ENCODE data around the gene ARHGEF19.

The ARHGEF19 gene

DNA sequence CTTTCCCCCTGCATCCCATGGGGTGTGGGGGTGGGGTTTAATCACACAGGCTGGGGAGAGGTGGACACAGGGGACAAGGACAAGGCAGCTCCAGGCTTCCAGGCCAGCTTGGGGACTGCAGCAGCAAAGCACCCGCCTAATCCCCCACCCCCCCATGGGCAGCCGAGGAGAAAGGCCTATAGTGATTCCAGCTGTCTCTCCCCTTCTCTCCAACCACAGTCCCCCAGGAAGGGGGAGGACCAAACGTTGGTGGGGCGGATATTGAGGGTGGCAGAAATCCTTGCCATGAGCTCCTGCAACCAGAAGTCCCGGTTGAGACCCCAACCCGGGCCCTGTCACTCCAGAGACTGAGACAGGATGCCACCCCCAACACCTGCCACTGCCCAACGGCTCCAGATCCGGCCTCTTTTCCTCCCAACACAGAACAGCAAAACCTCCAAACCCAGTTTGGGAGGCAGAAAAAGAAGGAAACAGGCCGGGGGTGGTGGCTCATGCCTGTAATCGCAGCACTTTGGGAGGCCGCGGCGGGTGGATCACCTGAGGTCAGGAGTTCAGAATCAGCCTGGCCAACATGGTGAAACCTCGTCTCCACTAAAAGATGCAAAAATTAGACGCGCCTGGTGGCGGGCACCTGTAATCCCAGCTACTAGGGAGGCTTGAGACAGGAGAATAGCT, 58.3 kb downstream of the ARHGEF19 start:
- Histone ChIP-seq H3K27ac (ENCODE audit: low read length) (no peak overlapping the region), H3K4me1 (ENCODE audit: control insufficient read depth, low read depth, low read length) (peaks cover 34% of the 10 kb centered on the region), H3K27me3 (ENCODE audit: control insufficient read depth, insufficient read depth, low read length) (peaks cover 13% of the 10 kb centered on the region), H3K36me3 (ENCODE audit: control insufficient read depth, low read depth, low read length) (peaks cover 12% of the 10 kb centered on the region), H3K9ac (ENCODE audit: low read length) (peak overlapping the region; percentile 71), H3K4me3 (ENCODE audit: low read length) (peak overlapping the region; percentile 82), H3K9me3 (ENCODE audit: control insufficient read depth, low read depth, low read length) (no peaks in the 10 kb centered on the region)

DNA sequence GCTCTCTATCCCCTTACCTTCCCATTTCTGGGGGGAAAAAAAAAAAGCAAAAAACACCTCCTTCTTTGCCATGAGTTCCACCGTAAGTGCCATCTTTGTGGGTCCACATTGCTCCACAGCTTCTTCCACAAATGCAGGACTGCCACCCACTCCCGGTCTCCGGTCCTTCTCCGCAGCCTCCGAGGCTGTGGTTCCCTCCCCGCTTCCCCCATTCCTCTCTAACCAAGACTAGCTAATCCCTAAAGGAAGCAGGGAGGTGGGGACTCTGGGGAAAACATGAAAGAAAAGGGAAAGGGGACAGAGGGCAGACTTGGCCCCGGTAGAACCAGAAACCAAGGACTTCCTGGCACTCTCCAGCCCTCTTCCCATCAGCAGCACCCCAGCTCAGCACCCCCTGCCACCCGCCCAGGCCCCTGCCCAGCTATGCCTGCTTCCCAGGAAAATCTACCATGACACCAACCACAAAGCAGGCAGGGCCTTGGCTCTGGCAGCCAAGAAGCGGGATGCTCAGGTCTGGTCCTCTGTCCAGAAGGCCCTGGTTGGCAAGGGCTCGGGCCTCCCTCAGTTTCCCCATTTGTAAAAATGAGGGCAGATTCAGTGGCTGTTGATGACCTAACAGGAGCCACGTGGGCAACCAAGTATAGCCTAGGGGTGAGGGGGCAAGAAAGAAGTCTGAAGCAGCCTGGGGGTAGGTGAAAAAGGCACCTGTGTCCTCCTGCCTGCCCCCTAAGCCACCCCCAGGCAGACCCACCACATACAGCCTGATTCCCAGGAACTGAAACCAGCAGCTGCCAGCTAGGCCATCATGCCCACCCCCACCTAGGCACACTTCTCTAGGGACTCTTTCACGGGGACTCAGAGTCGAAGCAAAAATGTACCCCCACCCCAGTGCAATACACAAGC, 59.1 kb downstream of the ARHGEF19 start:
- peaks cover 13% of the 10 kb centered on the region for H3K27me3 ChIP-seq (ENCODE audit: control insufficient read depth, insufficient read depth, low read length)
- peaks cover 20% of the 10 kb centered on the region for H3K36me3 ChIP-seq (ENCODE audit: control insufficient read depth, low read depth, low read length)
- H3K4me1 ChIP-seq (ENCODE audit: control insufficient read depth, low read depth, low read length), result peaks cover 34% of the 10 kb centered on the region
- H3K4me3 ChIP-seq (ENCODE audit: low read length), result peak overlapping the region; percentile 82
- no peak overlapping the region for H3K27ac ChIP-seq (ENCODE audit: low read length)
- no peaks in the 10 kb centered on the region for H3K9me3 ChIP-seq (ENCODE audit: control insufficient read depth, low read depth, low read length)
- H3K9ac ChIP-seq (ENCODE audit: low read length), result peak overlapping the region; percentile 8

DNA sequence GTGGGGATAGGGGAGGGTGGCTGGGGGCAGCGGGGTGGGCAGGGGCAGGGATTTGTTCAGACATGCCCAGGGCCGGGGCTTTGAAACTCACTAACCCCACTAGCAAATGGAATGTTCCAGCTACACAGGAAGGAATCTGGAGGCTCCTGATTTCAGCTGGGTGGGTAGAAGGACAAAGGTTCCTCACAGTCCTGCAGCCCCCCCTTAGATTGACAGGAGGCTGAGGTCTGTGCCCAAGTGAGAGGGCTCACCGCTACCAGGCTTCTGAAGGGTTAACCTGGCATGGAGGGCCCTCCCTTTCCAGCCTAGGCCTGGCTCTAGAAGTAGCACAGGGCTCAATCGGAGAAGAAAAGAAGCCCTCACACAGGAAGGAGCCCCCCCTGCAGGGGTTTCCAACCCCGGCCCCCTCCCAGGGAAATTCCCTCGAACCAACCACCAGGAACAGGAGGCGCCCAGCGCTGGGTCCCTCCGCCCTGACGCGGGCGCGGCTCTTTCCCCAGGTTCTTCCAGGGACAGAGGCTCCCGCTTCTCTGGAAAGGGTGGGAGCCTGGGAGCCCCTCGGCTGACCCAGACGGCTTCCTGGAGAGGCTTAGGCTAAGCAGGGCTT, 59.9 kb downstream of the ARHGEF19 start:
- Histone ChIP-seq H3K36me3 (ENCODE audit: control insufficient read depth, low read depth, low read length) (peaks cover 27% of the 10 kb centered on the region), H3K27ac (ENCODE audit: low read length) (no peak overlapping the region), H3K4me3 (ENCODE audit: low read length) (peak overlapping the region; percentile 82), H3K9ac (ENCODE audit: low read length) (peak overlapping the region; percentile 8), H3K4me1 (ENCODE audit: control insufficient read depth, low read depth, low read length) (peaks cover 34% of the 10 kb centered on the region), H3K27me3 (ENCODE audit: control insufficient read depth, insufficient read depth, low read length) (peaks cover 13% of the 10 kb centered on the region), H3K9me3 (ENCODE audit: control insufficient read depth, low read depth, low read length) (no peaks in the 10 kb centered on the region)

DNA sequence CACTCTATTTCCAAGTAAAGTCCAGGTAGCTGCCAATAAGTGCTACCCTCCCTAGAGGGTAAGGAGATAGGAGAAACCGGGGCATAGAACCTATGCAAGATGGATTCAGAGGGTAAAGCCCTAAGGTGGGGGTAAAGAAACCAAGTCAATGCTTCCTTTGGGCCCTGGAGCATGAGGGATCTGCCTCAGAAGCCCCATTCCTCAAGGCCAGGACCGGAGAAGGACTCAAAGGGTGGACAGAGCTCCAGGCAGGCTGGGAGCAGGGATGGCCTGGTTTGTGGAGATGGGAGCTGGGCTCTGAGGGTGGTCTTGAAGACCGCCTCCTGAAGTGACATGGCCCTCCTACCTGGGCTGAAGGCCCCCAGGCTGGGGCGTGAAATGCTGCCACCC, 60.5 kb downstream of the ARHGEF19 start:
- H3K27ac ChIP-seq (ENCODE audit: low read length), result no peak overlapping the region
- H3K9me3 ChIP-seq (ENCODE audit: control insufficient read depth, low read depth, low read length), result no peaks in the 10 kb centered on the region
- H3K36me3 ChIP-seq (ENCODE audit: control insufficient read depth, low read depth, low read length), result peaks cover 33% of the 10 kb centered on the region
- no peak overlapping the region for H3K9ac ChIP-seq (ENCODE audit: low read length)
- peaks cover 38% of the 10 kb centered on the region for H3K4me1 ChIP-seq (ENCODE audit: control insufficient read depth, low read depth, low read length)
- peaks cover 9% of the 10 kb centered on the region for H3K27me3 ChIP-seq (ENCODE audit: control insufficient read depth, insufficient read depth, low read length)
- H3K4me3 ChIP-seq (ENCODE audit: low read length), result no peak overlapping the region

DNA sequence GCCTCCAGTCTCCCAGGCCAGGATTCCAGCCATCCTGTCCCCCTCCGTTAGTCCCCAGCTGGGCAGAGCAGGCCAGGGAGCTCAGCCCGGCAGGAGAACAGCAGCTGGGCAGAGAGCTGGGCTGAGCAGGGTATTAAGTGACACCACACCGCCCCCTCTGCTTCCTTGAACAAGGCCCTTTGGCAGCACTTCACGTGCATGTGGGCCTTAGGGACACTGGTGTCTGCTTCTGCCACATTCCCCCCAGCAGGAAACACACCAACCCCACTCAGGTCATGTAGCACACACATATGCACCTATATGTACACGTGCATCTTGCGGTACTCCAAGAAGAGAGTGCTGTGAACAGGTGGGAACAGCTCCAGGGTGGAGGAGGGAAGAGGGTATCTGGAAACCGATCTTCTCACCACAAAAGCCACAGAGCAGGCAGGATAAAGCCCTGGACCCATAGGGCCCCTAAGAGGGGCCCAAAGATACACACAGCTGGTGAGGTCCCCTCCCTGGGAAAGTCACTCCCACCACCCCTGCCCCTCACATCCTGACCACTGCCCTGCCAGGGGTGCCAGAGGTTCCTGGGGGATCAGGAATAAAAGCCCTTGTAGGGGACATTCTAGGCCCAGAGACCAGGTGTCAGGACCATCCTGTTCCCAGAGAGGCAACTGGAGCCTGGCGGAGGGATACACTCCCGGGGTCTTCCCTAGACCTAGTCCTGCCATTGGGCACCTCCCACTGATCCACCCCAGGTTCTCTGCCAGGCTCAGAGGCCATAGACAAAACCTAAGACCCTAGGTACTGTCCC, 61.1 kb downstream of the ARHGEF19 start:
- Histone ChIP-seq H3K36me3 (ENCODE audit: control insufficient read depth, low read depth, low read length) (peaks cover 35% of the 10 kb centered on the region), H3K27me3 (ENCODE audit: control insufficient read depth, insufficient read depth, low read length) (peaks cover 3% of the 10 kb centered on the region), H3K4me3 (ENCODE audit: low read length) (no peak overlapping the region), H3K27ac (ENCODE audit: low read length) (no peak overlapping the region), H3K9me3 (ENCODE audit: control insufficient read depth, low read depth, low read length) (no peaks in the 10 kb centered on the region), H3K9ac (ENCODE audit: low read length) (no peak overlapping the region), H3K4me1 (ENCODE audit: control insufficient read depth, low read depth, low read length) (peaks cover 41% of the 10 kb centered on the region)

DNA sequence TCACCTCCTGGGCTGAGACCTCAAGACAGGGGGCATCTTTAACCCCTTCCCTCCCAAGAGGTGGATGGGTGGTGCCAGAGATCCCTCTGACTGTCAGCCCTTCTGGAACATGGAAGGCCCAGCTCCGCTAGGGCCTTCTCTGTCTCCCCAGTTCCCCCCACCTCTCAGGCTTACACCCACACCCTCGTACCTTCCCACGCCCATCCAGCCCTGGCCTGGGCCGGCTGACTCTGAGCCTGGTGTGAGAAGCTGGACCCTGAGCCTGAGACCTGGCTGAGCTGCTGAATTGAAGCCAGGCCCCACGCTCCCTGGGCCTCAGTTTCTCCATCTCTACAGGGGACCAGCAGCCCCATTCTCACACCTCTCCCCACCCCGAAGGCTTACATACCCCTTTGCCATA, 61.9 kb downstream of the ARHGEF19 start:
- Histone ChIP-seq H3K4me1 (ENCODE audit: control insufficient read depth, low read depth, low read length) (peaks cover 46% of the 10 kb centered on the region), H3K27ac (ENCODE audit: low read length) (no peak overlapping the region)

DNA sequence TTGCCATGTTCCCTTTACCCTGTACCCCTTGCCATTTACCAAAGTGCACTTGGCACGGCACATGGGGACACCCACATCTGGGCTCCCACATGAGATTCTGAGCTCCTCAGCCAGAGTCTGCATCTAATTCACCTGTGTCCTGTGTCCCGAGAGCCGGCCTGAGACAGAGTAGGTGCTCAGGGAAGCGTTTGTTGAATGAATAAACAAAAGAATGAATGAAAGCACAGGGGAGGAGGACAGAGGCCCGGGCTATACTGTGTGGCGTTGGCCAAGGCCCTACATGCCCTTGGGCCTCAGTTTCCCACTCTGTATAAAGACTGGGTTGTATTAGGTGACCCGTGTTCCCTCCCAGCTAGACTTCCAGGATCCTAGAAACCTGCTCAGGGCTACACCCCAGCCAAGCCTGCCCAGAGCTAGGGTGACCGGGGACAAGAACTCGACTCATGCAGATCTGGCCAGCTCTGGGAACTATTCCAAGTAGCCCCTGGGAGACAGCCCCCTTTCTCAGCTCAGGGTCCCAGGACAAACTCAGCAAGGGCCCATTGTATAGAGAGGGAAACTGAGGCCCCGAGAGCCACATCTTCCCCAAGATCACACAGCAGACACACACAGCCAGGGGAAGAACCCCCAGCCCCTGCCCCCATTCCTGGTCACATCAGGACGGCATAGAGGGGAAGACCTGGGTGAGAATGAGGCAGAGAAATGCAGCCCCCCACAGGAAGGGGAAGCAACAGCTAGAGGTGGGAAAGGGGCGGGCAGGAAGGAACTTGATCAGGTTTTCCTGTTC, 62.6 kb downstream of the ARHGEF19 start:
- Histone ChIP-seq H3K27me3 (ENCODE audit: control insufficient read depth, insufficient read depth, low read length) (no peaks in the 10 kb centered on the region), H3K4me1 (ENCODE audit: control insufficient read depth, low read depth, low read length) (peaks cover 52% of the 10 kb centered on the region), H3K9me3 (ENCODE audit: control insufficient read depth, low read depth, low read length) (no peaks in the 10 kb centered on the region), H3K36me3 (ENCODE audit: control insufficient read depth, low read depth, low read length) (peaks cover 35% of the 10 kb centered on the region), H3K27ac (ENCODE audit: low read length) (no peak overlapping the region), H3K9ac (ENCODE audit: low read length) (no peak overlapping the region), H3K4me3 (ENCODE audit: low read length) (no peak overlapping the region)

More for the DNA sequence above, 61.9 kb downstream of the ARHGEF19 start:
- Histone ChIP-seq H3K4me3 (ENCODE audit: low read length) (no peak overlapping the region), H3K27me3 (ENCODE audit: control insufficient read depth, insufficient read depth, low read length) (no peaks in the 10 kb centered on the region), H3K36me3 (ENCODE audit: control insufficient read depth, low read depth, low read length) (peaks cover 35% of the 10 kb centered on the region), H3K9me3 (ENCODE audit: control insufficient read depth, low read depth, low read length) (no peaks in the 10 kb centered on the region), H3K9ac (ENCODE audit: low read length) (no peak overlapping the region)

DNA sequence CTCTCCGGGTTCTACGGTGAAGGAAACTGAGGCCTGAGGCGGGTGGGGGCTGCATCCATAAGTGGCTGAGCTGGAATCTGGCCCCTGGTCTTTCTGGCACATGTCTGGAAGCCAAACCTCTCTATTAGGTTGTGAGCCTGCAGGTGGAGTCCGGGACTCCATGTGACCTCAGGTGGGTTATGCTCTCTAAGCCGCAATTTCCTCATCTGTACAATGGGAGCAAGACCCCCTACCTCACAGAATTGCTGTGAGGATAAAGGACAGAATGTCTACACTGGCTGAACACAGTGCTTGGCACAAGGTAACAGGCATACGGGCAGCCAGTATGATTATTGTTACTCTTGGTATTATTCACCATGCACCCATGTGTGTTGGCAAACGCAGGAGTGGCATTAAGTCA, 63.3 kb downstream of the ARHGEF19 start:
- no peak overlapping the region for H3K4me3 ChIP-seq (ENCODE audit: low read length)
- H3K27ac ChIP-seq (ENCODE audit: low read length), result no peak overlapping the region
- H3K27me3 ChIP-seq (ENCODE audit: control insufficient read depth, insufficient read depth, low read length), result no peaks in the 10 kb centered on the region
- H3K4me1 ChIP-seq (ENCODE audit: control insufficient read depth, low read depth, low read length), result peaks cover 57% of the 10 kb centered on the region
- no peak overlapping the region for H3K9ac ChIP-seq (ENCODE audit: low read length)
- H3K36me3 ChIP-seq (ENCODE audit: control insufficient read depth, low read depth, low read length), result peaks cover 35% of the 10 kb centered on the region
- H3K9me3 ChIP-seq (ENCODE audit: control insufficient read depth, low read depth, low read length), result no peaks in the 10 kb centered on the region

DNA sequence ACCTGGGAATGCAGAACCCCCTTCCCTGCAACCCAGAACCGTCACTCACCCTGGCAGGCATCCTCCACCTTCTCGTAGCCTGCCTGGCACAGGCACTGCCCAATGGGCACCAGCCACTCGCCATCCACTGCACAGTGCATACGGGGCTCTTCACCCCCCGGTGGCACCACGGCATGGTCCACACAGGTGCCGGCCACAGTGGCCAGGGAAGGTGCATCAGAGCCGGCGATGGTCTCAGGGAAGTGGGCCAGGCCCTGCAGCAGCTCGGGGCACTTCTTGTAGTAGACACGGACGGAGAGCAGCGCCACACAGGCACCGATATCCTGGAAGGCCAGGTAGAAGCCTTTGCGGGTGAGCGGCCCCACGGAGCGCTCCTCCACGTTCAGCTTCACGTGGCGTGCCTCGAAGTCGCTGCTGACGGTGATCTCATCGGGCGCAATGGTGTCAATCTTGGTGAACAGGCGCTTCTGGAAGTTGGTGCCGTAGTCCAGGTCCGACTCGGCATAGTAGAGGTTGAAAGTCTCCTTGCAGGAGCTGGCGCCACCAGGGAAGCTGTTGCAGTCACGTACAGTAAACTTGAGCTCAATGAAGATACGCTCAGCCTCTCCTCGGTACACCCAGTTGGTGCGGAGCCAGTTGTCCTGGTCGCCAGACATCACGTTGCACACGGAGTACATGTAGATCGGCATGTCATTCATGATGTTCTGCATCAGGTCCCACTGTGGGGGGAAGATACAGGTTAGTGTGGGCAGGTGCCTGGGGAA, 63.9 kb downstream of the ARHGEF19 start:
- no peak overlapping the region for H3K27ac ChIP-seq (ENCODE audit: low read length)
- H3K27me3 ChIP-seq (ENCODE audit: control insufficient read depth, insufficient read depth, low read length), result no peaks in the 10 kb centered on the region
- no peaks in the 10 kb centered on the region for H3K9me3 ChIP-seq (ENCODE audit: control insufficient read depth, low read depth, low read length)
- H3K36me3 ChIP-seq (ENCODE audit: control insufficient read depth, low read depth, low read length), result peaks cover 35% of the 10 kb centered on the region
- H3K4me1 ChIP-seq (ENCODE audit: control insufficient read depth, low read depth, low read length), result peaks cover 50% of the 10 kb centered on the region
- H3K9ac ChIP-seq (ENCODE audit: low read length), result no peak overlapping the region
- H3K4me3 ChIP-seq (ENCODE audit: low read length), result no peak overlapping the region

Measured in iPS-18a (cell line).